ENCODE data around the gene LHFPL2.
"Not testable (repeated sequence)": the region's sequence is repeated elsewhere in the genome, so short reads cannot be mapped to it uniquely, and the experiment has no call there.

Gene LHFPL2

GRCh38 chr5:78667461-78668103, 19.0 kb upstream of the LHFPL2 start:
- in situ Hi-C loops (cut with MboI; ENCODE audit: low sequenced_read_pairs), result no loop called here

- in situ Hi-C loops (cut with MboI; ENCODE audit: low sequenced_read_pairs), result not testable (repeated sequence)
Measured at GRCh38 chr5:78666975-78667374, 18.4 kb upstream of the LHFPL2 start.

- in situ Hi-C loops (cut with MboI; ENCODE audit: low sequenced_read_pairs), result no loop called here
Measured at GRCh38 chr5:78666041-78666444, 17.5 kb upstream of the LHFPL2 start.

- in situ Hi-C loops (cut with MboI; ENCODE audit: low sequenced_read_pairs), result no loop called here
Measured at GRCh38 chr5:78665534-78665933, 17.0 kb upstream of the LHFPL2 start.

DNA sequence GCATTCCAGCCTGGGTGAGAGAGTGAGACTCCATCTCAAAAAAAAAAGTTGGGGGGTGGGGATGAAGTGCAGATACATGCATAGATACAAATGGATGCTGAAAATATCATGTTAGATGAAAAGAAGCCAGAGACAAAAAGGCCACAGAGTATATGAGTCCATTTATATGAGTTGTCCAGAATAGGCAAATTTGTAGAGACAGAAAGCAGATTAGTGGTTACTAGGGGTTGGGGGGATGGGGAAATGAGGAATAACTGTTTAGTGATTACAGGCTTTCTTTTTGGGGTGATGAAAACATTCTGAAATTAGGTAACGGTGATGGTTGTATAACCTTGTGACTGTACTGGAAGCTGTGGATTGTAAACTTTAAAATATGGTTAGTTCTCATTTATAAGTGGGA, 13.8 kb upstream of the LHFPL2 start:
- in situ Hi-C loops (cut with MboI; ENCODE audit: low sequenced_read_pairs), result no loop called here

DNA sequence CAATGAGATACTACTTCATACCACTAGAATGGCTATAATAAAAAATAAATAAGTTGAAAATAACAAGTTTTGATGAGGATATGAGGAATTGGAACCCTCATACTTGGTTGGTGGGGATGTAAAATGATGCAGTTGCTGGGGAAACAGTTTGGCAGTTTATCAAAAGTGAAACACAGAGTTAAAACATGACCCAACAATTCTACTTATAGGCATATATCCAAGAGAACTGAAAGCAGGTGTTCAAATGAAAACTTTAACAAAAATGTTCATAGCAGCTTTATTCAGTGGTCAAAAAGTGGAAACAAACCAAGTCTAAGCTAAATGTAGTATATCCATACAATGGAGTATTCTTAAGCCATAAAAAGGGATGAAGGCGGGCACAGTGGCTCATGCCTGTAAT, 13.1 kb upstream of the LHFPL2 start:
- in situ Hi-C loops (cut with MboI; ENCODE audit: low sequenced_read_pairs), result no loop called here

- in situ Hi-C loops (cut with MboI; ENCODE audit: low sequenced_read_pairs), result no loop called here
Measured at GRCh38 chr5:78661044-78661443, 12.5 kb upstream of the LHFPL2 start.

GRCh38 chr5:78660401-78660800, 11.8 kb upstream of the LHFPL2 start:
- in situ Hi-C loops (cut with MboI; ENCODE audit: low sequenced_read_pairs), result no loop called here

GRCh38 chr5:78659714-78660113, 11.1 kb upstream of the LHFPL2 start:
- in situ Hi-C loops (cut with MboI; ENCODE audit: low sequenced_read_pairs), result no loop called here

- in situ Hi-C loops (cut with MboI; ENCODE audit: low sequenced_read_pairs), result no loop called here
Measured at GRCh38 chr5:78659114-78659513, 10.5 kb upstream of the LHFPL2 start.

- in situ Hi-C loops (cut with MboI; ENCODE audit: low sequenced_read_pairs), result no loop called here
Measured at GRCh38 chr5:78657201-78657600, 8.6 kb upstream of the LHFPL2 start.

DNA sequence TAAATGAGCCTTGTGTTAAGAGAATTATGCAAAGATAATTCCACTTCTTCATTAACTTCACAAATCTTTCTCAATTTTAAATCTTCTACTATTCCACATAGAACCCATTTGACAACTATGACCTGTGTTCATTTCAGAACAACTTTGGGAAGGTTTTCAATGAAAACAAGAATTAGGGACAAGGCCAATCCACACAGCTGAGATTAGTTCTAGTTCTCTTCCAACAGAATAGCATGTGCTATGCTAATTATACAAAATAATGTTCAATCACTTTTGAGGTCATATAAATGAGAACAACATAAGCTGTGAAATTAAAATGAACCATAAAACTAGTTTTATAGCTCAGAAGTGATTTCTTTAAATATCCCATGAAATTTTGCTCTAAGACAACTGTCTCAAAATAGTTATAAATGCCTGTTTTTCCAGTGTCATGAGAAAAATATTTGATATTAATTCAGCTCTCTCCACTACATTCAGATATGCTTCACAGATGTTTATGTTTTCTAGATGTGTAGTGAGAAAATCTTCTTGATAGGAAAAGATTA, 7.2 kb upstream of the LHFPL2 start:
- in situ Hi-C loops (cut with MboI; ENCODE audit: low sequenced_read_pairs), result no loop called here

- in situ Hi-C loops (cut with MboI; ENCODE audit: low sequenced_read_pairs), result no loop called here
Measured at GRCh38 chr5:78654386-78654785, 5.8 kb upstream of the LHFPL2 start.

DNA sequence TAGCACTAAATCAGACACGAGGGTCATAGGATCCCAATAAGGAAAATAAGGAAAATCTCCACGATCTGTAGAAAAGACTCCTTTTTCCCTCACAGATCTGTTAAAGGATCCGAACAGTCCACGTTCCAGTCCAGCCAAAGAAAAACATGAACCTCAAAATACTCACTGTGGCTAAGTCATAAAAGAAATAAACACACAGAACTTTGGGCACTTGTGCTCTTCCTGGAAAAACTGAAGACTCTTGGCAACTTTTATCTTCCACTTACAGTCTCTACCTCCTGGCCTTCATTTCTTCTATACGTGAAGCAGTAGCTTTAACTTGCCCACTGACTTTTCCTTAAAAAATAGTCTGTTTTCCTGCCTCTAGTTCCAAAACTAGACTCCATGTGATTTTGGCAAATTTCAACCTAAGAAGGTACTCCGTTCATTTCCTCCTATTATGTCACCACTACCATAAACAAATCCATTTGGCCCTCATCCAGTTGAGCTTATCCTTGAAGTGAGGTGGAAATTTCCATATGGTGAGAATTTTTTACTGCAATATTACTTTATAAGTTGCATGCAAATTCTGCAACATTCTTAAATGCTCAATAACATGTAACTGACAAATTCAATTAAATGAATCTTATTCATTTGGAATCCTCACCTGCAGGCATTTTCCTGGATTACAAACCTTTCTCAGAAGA, 5.3 kb upstream of the LHFPL2 start:
- in situ Hi-C loops (cut with MboI; ENCODE audit: low sequenced_read_pairs), result no loop called here

GRCh38 chr5:78653031-78653430, 4.5 kb upstream of the LHFPL2 start:
- in situ Hi-C loops (cut with MboI; ENCODE audit: low sequenced_read_pairs), result no loop called here

GRCh38 chr5:78651468-78651867, 2.9 kb upstream of the LHFPL2 start:
- in situ Hi-C loops (cut with MboI; ENCODE audit: low sequenced_read_pairs), result no loop called here

DNA sequence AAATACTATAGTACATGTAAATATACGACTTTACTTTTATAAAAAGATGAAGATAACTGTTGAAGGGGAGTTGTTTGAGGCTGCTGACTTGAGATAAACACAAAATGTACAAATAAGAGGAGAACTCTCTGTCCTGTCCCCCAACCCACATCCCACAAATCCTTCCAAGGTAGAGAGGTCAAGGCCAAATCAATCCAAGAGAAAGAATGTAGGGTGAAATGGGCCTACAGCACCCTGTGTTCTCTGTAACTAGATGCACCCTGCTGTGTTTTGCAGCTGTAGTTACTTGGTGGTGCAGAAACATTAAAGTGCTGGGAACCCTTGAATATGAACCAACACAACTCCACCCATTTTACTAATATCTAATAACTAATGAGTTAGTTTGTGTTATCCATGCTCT, 2.0 kb upstream of the LHFPL2 start:
- in situ Hi-C loops (cut with MboI; ENCODE audit: low sequenced_read_pairs), result no loop called here

DNA sequence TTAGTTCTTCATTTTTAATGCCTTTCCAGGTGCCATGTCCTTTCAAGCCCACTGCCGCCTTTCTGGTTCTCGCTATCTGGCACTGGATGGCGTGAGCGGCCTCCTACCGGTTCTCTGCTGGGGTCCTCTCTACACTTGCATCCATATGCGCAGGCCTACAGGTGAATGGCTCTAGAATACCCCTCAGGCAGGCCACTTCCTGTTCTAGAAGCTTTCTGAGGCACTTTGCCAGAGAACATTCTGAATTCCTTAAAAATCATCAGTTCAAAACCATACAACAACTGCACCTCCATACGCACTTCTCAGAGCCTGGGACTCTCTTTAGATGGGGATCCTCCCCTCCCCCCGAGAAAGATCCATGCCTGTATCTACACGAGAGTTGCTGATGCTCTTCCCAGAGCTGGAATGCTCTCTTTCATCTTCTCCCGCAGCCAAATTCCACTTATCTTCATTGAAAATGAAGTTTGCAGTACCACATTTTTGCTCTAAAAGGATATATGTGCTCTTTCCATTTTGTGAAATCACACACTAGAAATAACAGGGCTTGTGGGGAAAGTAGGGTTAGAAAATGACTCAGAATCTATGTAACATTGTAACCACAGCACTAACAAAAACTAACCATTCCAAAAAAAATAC, 1.4 kb upstream of the LHFPL2 start:
- in situ Hi-C loops (cut with MboI; ENCODE audit: low sequenced_read_pairs), result no loop called here

DNA sequence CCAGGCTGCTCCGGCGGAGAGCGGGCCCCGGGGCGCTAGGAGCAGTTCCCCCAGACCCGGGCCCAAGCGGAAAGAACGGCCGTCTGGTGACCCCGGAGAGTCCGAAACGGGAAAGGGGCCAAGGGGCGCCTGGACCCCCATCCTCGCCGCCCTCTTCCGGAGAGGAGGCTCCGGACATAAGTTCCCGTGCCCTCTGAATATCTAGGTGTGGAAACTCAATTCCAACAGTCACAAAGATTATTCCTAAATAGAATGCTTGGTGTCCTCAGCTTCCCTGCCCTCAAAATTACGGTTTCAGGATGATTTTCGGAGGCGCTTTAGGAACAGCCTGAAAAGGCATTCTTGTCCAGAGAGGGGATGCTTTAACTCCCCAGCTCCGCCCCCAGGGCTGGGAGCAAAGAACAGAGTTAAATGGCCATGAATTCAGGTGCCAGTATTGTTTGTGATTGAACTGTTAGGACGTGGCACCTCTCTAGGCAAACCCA, 681 bp upstream of the LHFPL2 start:
- in situ Hi-C loops (cut with MboI; ENCODE audit: low sequenced_read_pairs), result no loop called here

DNA sequence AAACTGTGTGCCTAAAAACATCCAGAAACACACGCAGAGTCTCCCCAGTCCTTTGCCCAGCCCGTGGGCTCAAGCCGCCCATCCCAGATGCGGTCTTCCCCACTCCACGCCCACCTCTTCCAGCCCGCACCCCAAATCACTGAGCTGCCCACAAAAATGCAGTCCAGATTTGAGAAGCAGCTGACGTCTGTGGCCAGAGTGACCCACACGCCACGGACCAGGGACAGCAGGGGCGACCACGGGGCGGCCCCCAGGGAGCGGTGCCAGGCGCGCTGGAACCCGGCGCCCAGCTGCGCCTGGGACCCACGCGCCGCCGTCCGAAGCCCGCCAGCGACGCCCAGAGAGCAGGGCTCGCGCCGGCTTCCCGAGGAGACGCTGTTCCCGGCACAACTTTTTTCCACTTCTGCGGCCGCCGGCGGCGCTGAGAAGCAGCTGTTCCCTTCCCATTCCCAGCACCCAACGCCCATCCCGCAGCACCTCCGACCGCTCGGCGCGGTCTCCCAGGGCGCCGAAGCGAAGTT, 674 bp downstream of the LHFPL2 start:
- in situ Hi-C loops (cut with MboI; ENCODE audit: low sequenced_read_pairs), result no loop called here

DNA sequence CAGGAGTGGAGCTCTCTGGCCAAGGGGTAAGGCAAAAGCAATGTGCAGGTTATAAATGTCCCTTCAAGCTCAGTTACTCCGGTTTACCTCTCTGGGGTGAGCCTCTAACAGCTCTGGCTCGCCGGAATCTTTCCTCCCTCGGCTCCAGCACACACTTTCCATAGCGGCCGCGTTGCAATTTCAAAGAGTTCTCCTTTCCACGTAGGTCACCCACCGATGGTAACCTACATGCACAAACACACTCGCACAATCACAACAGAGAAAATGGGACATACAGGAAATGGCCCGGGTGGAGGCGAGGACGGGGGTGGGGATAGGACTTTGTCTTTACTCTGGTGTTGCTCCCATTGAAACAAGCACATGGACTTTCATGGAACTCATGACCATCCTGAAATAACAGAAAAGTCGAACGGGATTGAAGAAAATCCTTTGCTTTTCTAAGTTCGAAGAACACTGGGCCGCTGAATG, 1.2 kb downstream of the LHFPL2 start:
- in situ Hi-C loops (cut with MboI; ENCODE audit: low sequenced_read_pairs), result no loop called here

Measured in hTERT RPE-1 (cell line).